ENCODE measurements around the gene MBNL1. TPM values are rescaled to one million over a fixed set of nuclear protein-coding genes. Genes with fewer than 3 reads are reported as not detected.

Gene MBNL1
- total RNA-seq, 1 donor from 2014 or later = 14.7 TPM

GRCh38 chr3:152232679-152233078, 36.0 kb upstream of the MBNL1 start:
- H3K9ac ChIP-seq = no peak overlapping the region
- H3K9me3 ChIP-seq (ENCODE audit: low read depth) = no peaks in the 10 kb centered on the region
- H3K27me3 ChIP-seq = no peaks in the 10 kb centered on the region
- H3K4me1 Mint-ChIP-seq = peaks cover 12% of the 10 kb centered on the region
- H3K4me2 ChIP-seq = no peak overlapping the region
- no peaks in the 10 kb centered on the region for H3K36me3 Mint-ChIP-seq
- H3K36me3 ChIP-seq = no peaks in the 10 kb centered on the region
- DNase-seq (ENCODE audit: low spot score) = no peak
- no peak overlapping the region for H3K27ac Mint-ChIP-seq
- peaks cover 3% of the 10 kb centered on the region for H3K27me3 Mint-ChIP-seq (ENCODE audit: insufficient read depth, low read depth)
- H4K20me1 ChIP-seq (ENCODE audit: low read depth) = no peaks in the 10 kb centered on the region
- H3F3A ChIP-seq (ENCODE audit: low read depth) = no peaks in the 10 kb centered on the region
- no peak overlapping the region for H3K27ac ChIP-seq
- H3K4me3 Mint-ChIP-seq = no peak overlapping the region
- H2AFZ ChIP-seq (replicated peaks) = no peak overlapping the region
- H3K79me2 ChIP-seq (ENCODE audit: low read depth) = no peaks in the 10 kb centered on the region
- TF ChIP-seq CTCF (IDR thresholded peaks at IDR 0.05) (no peak), EZH2phosphoT487 (IDR thresholded peaks at IDR 0.05) (no peak), EZH2 (IDR thresholded peaks at IDR 0.05) (no peak)
- no peaks in the 10 kb centered on the region for H3K4me1 ChIP-seq
- H3K4me3 ChIP-seq = no peak overlapping the region
- peaks cover 2% of the 10 kb centered on the region for H3K9me3 Mint-ChIP-seq

GRCh38 chr3:152234657-152235375, 33.9 kb upstream of the MBNL1 start:
- no peak overlapping the region for H3K4me3 Mint-ChIP-seq
- TF ChIP-seq EZH2phosphoT487 (IDR thresholded peaks at IDR 0.05) (no peak), CTCF (IDR thresholded peaks at IDR 0.05) (no peak), EZH2 (IDR thresholded peaks at IDR 0.05) (no peak)
- Histone ChIP-seq H2AFZ (replicated peaks) (no peak overlapping the region), H3K4me2 (no peak overlapping the region), H4K20me1 (ENCODE audit: low read depth) (no peaks in the 10 kb centered on the region), H3K9ac (no peak overlapping the region), H3F3A (ENCODE audit: low read depth) (no peaks in the 10 kb centered on the region), H3K79me2 (ENCODE audit: low read depth) (no peaks in the 10 kb centered on the region), H3K4me1 (no peaks in the 10 kb centered on the region), H3K36me3 (no peaks in the 10 kb centered on the region), H3K27ac (no peak overlapping the region), H3K4me3 (no peak overlapping the region), H3K9me3 (ENCODE audit: low read depth) (no peaks in the 10 kb centered on the region), H3K27me3 (no peaks in the 10 kb centered on the region)
- peaks cover 3% of the 10 kb centered on the region for H3K27me3 Mint-ChIP-seq (ENCODE audit: insufficient read depth, low read depth)
- H3K9me3 Mint-ChIP-seq = peaks cover 3% of the 10 kb centered on the region
- H3K36me3 Mint-ChIP-seq = no peaks in the 10 kb centered on the region
- no peak overlapping the region for H3K27ac Mint-ChIP-seq
- DNase-seq (ENCODE audit: low spot score) = no peak
- peaks cover 12% of the 10 kb centered on the region for H3K4me1 Mint-ChIP-seq

GRCh38 chr3:152235709-152236298, 32.9 kb upstream of the MBNL1 start:
- Mint-ChIP-seq H3K4me1 (peaks cover 12% of the 10 kb centered on the region), H3K4me3 (no peak overlapping the region), H3K27me3 (ENCODE audit: insufficient read depth, low read depth) (peaks cover 2% of the 10 kb centered on the region), H3K36me3 (no peaks in the 10 kb centered on the region), H3K27ac (peak overlapping the region; percentile 4), H3K9me3 (peaks cover 3% of the 10 kb centered on the region)
- Histone ChIP-seq H3K9me3 (ENCODE audit: low read depth) (no peaks in the 10 kb centered on the region), H3K27me3 (no peaks in the 10 kb centered on the region), H3K4me3 (no peak overlapping the region), H3K79me2 (ENCODE audit: low read depth) (no peaks in the 10 kb centered on the region), H3K9ac (no peak overlapping the region), H3K4me1 (no peaks in the 10 kb centered on the region), H3F3A (ENCODE audit: low read depth) (no peaks in the 10 kb centered on the region), H2AFZ (replicated peaks) (no peak overlapping the region), H3K27ac (no peak overlapping the region), H3K4me2 (no peak overlapping the region), H4K20me1 (ENCODE audit: low read depth) (no peaks in the 10 kb centered on the region), H3K36me3 (no peaks in the 10 kb centered on the region)
- TF ChIP-seq EZH2phosphoT487 (IDR thresholded peaks at IDR 0.05) = no peak
- TF ChIP-seq CTCF (IDR thresholded peaks at IDR 0.05) = no peak
- no peak for DNase-seq (ENCODE audit: low spot score)

All from neural progenitor cell (in vitro differentiated cells).